ENCODE data around the gene GRIA3.

GRIA3 gene

GRCh38 chrX:123260920-123261418 lies 76.9 kb downstream of the GRIA3 start:
- Histone ChIP-seq H3K4me1 (ENCODE audit: low read depth, poor library complexity, severe bottlenecking) (no peaks in the 10 kb centered on the region), H3K27me3 (ENCODE audit: insufficient read depth, low read depth) (no peaks in the 10 kb centered on the region), H3K9ac (no peak overlapping the region), H3K4me2 (no peak overlapping the region), H3K27ac (no peak overlapping the region), H4K20me1 (ENCODE audit: insufficient read depth) (no peaks in the 10 kb centered on the region), H3K36me3 (ENCODE audit: insufficient read depth) (no peaks in the 10 kb centered on the region), H3K79me2 (ENCODE audit: insufficient read depth, low read depth) (no peaks in the 10 kb centered on the region), H3K4me3 (IDR thresholded peaks at IDR 0.05; ENCODE audit: insufficient read depth, low read depth, low read length) (no peak overlapping the region), H2AFZ (ENCODE audit: low read depth) (no peak overlapping the region)
- TF ChIP-seq CTCF (conservative IDR thresholded peaks at IDR 0.05; ENCODE audit: low read depth, low read length): no peak

- no peaks in the 10 kb centered on the region for H3K36me3 ChIP-seq (ENCODE audit: insufficient read depth)
- no peaks in the 10 kb centered on the region for H4K20me1 ChIP-seq (ENCODE audit: insufficient read depth)
- no peak for TF ChIP-seq CTCF (conservative IDR thresholded peaks at IDR 0.05; ENCODE audit: low read depth, low read length)
- no peaks in the 10 kb centered on the region for H3K4me1 ChIP-seq (ENCODE audit: low read depth, poor library complexity, severe bottlenecking)
- H3K27ac ChIP-seq: no peak overlapping the region
- no peak overlapping the region for H2AFZ ChIP-seq (ENCODE audit: low read depth)
- no peak overlapping the region for H3K4me3 ChIP-seq (IDR thresholded peaks at IDR 0.05; ENCODE audit: insufficient read depth, low read depth, low read length)
- no peak overlapping the region for H3K9ac ChIP-seq
- H3K4me2 ChIP-seq: no peak overlapping the region
- no peaks in the 10 kb centered on the region for H3K27me3 ChIP-seq (ENCODE audit: insufficient read depth, low read depth)
- H3K79me2 ChIP-seq (ENCODE audit: insufficient read depth, low read depth): no peaks in the 10 kb centered on the region
Observed at GRCh38 chrX:123263270-123263669, 79.2 kb downstream of the GRIA3 start.

GRCh38 chrX:123263747-123264146 lies 79.7 kb downstream of the GRIA3 start:
- no peak overlapping the region for H3K9ac ChIP-seq
- H4K20me1 ChIP-seq (ENCODE audit: insufficient read depth): no peaks in the 10 kb centered on the region
- H3K4me1 ChIP-seq (ENCODE audit: low read depth, poor library complexity, severe bottlenecking): no peaks in the 10 kb centered on the region
- H3K4me2 ChIP-seq: no peak overlapping the region
- H3K4me3 ChIP-seq (IDR thresholded peaks at IDR 0.05; ENCODE audit: insufficient read depth, low read depth, low read length): no peak overlapping the region
- H2AFZ ChIP-seq (ENCODE audit: low read depth): no peak overlapping the region
- no peak overlapping the region for H3K27ac ChIP-seq
- no peaks in the 10 kb centered on the region for H3K27me3 ChIP-seq (ENCODE audit: insufficient read depth, low read depth)
- no peak for TF ChIP-seq CTCF (conservative IDR thresholded peaks at IDR 0.05; ENCODE audit: low read depth, low read length)
- H3K79me2 ChIP-seq (ENCODE audit: insufficient read depth, low read depth): no peaks in the 10 kb centered on the region
- H3K36me3 ChIP-seq (ENCODE audit: insufficient read depth): no peaks in the 10 kb centered on the region

- TF ChIP-seq CTCF (conservative IDR thresholded peaks at IDR 0.05; ENCODE audit: low read depth, low read length): no peak
- no peak overlapping the region for H3K4me3 ChIP-seq (IDR thresholded peaks at IDR 0.05; ENCODE audit: insufficient read depth, low read depth, low read length)
- no peak overlapping the region for H3K9ac ChIP-seq
- no peak overlapping the region for H3K27ac ChIP-seq
- H3K79me2 ChIP-seq (ENCODE audit: insufficient read depth, low read depth): no peaks in the 10 kb centered on the region
- no peaks in the 10 kb centered on the region for H3K27me3 ChIP-seq (ENCODE audit: insufficient read depth, low read depth)
- no peak overlapping the region for H3K4me2 ChIP-seq
- H3K4me1 ChIP-seq (ENCODE audit: low read depth, poor library complexity, severe bottlenecking): no peaks in the 10 kb centered on the region
- H2AFZ ChIP-seq (ENCODE audit: low read depth): no peak overlapping the region
- no peaks in the 10 kb centered on the region for H4K20me1 ChIP-seq (ENCODE audit: insufficient read depth)
- no peaks in the 10 kb centered on the region for H3K36me3 ChIP-seq (ENCODE audit: insufficient read depth)
Observed at GRCh38 chrX:123267220-123267619, 83.1 kb downstream of the GRIA3 start.
